Spleen (tissue), 11 donors: Measurements from ENCODE around the gene CTSH. TPM values are rescaled to one million over a fixed set of nuclear protein-coding genes. Genes with fewer than 3 reads are reported as not detected.

Source experiments
- DNase-seq: peaks from one replicate; pipeline ENCODE4 v3.0.0-alpha.2; 2020
- H3K27ac ChIP-seq, 8 donors: fragments of 200-600 bp; sonication (generic) in 7 of 8; 1 replicate in 4 of 8; 2 replicates in 4 of 8; pipeline versions ENCODE4 v1.5.0 to v1.8.0; 2016 to 2021; ENCODE audit warnings: inconsistent platforms in 4 of 8, mild to moderate bottlenecking in 4 of 8, moderate library complexity in 1 of 8
- H3K27me3 ChIP-seq, 7 donors: fragments of 200-600 bp; sonication (generic) in 6 of 7; replicated peaks in 1 of 7; 1 replicate in 4 of 7; 2 replicates in 3 of 7; pipeline versions ENCODE4 v1.5.0 to v1.8.0; 2016 to 2021; ENCODE audit warnings: inconsistent platforms in 3 of 7, mild to moderate bottlenecking in 1 of 7
- H3K36me3 ChIP-seq, 6 donors: fragments of 200-600 bp; sonication (generic) in 5 of 6; 1 replicate in 4 of 6; 2 replicates in 2 of 6; pipeline versions ENCODE4 v1.5.0 to v1.8.0; 2016 to 2021; ENCODE audit warnings: inconsistent platforms in 2 of 6
- H3K4me1 ChIP-seq, 6 donors: fragments of 200-600 bp; sonication (generic) in 5 of 6; 1 replicate in 3 of 6; 2 replicates in 3 of 6; pipeline versions ENCODE4 v1.5.0 to v1.8.0; 2016 to 2021; ENCODE audit warnings: inconsistent platforms in 3 of 6
- H3K4me3 ChIP-seq, 8 donors: fragments of 200-600 bp; sonication (generic) in 7 of 8; 1 replicate in 4 of 8; 2 replicates in 4 of 8; pipeline versions ENCODE4 v1.5.0 to v1.8.0; 2016 to 2021; ENCODE audit warnings: inconsistent platforms in 4 of 8, mild to moderate bottlenecking in 4 of 8, moderate library complexity in 2 of 8
- H3K9me3 ChIP-seq, 8 donors: fragments of 200-600 bp; sonication (generic) in 7 of 8; 1 replicate in 4 of 8; 2 replicates in 4 of 8; pipeline versions ENCODE4 v1.5.0 to v1.8.0; 2016 to 2021; ENCODE audit warnings: inconsistent platforms in 4 of 8
- CTCF ChIP-seq, 11 experiments: fragments of 200-600 bp in 7 of 11; fragments of 450-650 bp in 4 of 11; sonication (generic) in 4 of 11; IDR thresholded peaks in 8 of 11; conservative IDR thresholded peaks in 3 of 11; 1 replicate in 7 of 11; 2 replicates in 4 of 11; pipeline versions ENCODE4 v1.4.0 to v1.8.0; 2016 to 2021; ENCODE audit warnings: antibody characterized with exemption in 11 of 11, inconsistent platforms in 4 of 11, mild to moderate bottlenecking in 1 of 11
- POLR2A ChIP-seq, 3 donors: fragments of 450-650 bp; IDR thresholded peaks; one replicate each; pipeline ENCODE4 v1.5.1; 2017; ENCODE audit warnings: antibody characterized with exemption in 3 of 3, mild to moderate bottlenecking in 1 of 3
- POLR2AphosphoS5 ChIP-seq, 3 donors: sonication (generic); formaldehyde crosslinking; IDR thresholded peaks; one replicate each; pipeline ENCODE4 v1.5.1; 2017; ENCODE audit warnings: antibody characterized with exemption in 3 of 3
- WGBS, 5 donors: extraction: QIAGEN DNeasy Blood & Tissue Kit in 3 of 5; methylation state at CpG; one replicate each; pipeline versions ENCODE4 v1.1.5 to v1.1.7; 2013 to 2018; 5-methylcytosine and 5-hydroxymethylcytosine counted together
- intact Hi-C: fragments of 100-400 bp; cut with DNase I; formaldehyde crosslinking; loops from one replicate; pipeline ENCODE4 v1.15.0; 2023; ENCODE audit warnings: low total_unique reads
- polyA plus RNA-seq, 3 donors: library from polyadenylated mRNA; stranded (reverse); fragments of 200-250 nt; gene quantifications; one replicate each; pipeline ENCODE4 v1.2.1, GENCODE V29; 2013
- total RNA-seq, 7 donors: library from RNA; depleted of rRNA in 3 of 7; stranded (reverse); fragments of >200 nt in 3 of 7; fragmentation: NEBNext Ultra II Directional in 4 of 7; extraction: Animal tissue kit (Norgen Biotek cat#: 25700) in 4 of 7; gene quantifications; one replicate each; pipeline versions ENCODE4 v1.1.0 to v1.2.1, GENCODE V29; 2016 to 2021
- donor health status: healthy with polysubstance abuse.
- donor health status: DM: no; HTN: no; CAD: no; lungs with moderate emphysema.
- donor health status: DM: no; HTN: no; CAD: no.
- donor health status: Bipolar disorder and iron deficiency.
- donor health status: healthy.
- donor health status: DM: no; HTN: no; CAD: no.
- donor health status: DM: yes; HTN: yes; CAD: no.

CTSH gene
- total and polyA plus RNA-seq, 10 donors, result 112 to 381 (median 256) TPM

- H3K4me1 ChIP-seq, result no peaks in the 10 kb centered on the region
- H3K27ac ChIP-seq, result no peak overlapping the region
- H3K27me3 ChIP-seq, result no peaks in the 10 kb centered on the region
- intact Hi-C loops, result no loop called here
- WGBS, 5 donors, result 84 to 95% (median 92%) methylated on average over 5 of the region's 5 CpGs
- no peaks in the 10 kb centered on the region for H3K9me3 ChIP-seq
- no peak overlapping the region for H3K4me3 ChIP-seq
- TF ChIP-seq POLR2AphosphoS5 (IDR thresholded peaks at IDR 0.05), result no peak
- no peak for TF ChIP-seq CTCF (IDR thresholded peaks at IDR 0.05 in 8 of 11, conservative IDR thresholded peaks at IDR 0.05 in 3 of 11)
- no peak for TF ChIP-seq POLR2A (IDR thresholded peaks at IDR 0.05)
- no peaks in the 10 kb centered on the region for H3K36me3 ChIP-seq
- DNase-seq, result no peak
Observed at GRCh38 chr15:78969687-78970349, 25.0 kb upstream of the CTSH start.

GRCh38 chr15:78968539-78969271 lies 23.9 kb upstream of the CTSH start:
- no peaks in the 10 kb centered on the region for H3K27me3 ChIP-seq

GRCh38 chr15:78968114-78968513 lies 23.3 kb upstream of the CTSH start:
- no peak overlapping the region for H3K4me3 ChIP-seq
- no peak for DNase-seq
- H3K27ac ChIP-seq, result no peak overlapping the region
- 87 to 92% (median 92%) methylated on average over 2 of the region's 2 CpGs for WGBS, 5 donors
- intact Hi-C loops, result no loop called here
- no peaks in the 10 kb centered on the region for H3K4me1 ChIP-seq
- no peaks in the 10 kb centered on the region for H3K36me3 ChIP-seq
- no peaks in the 10 kb centered on the region for H3K9me3 ChIP-seq
- no peaks in the 10 kb centered on the region for H3K27me3 ChIP-seq
- TF ChIP-seq POLR2AphosphoS5 (IDR thresholded peaks at IDR 0.05), result no peak
- no peak for TF ChIP-seq POLR2A (IDR thresholded peaks at IDR 0.05)
- no peak for TF ChIP-seq CTCF (IDR thresholded peaks at IDR 0.05 in 8 of 11, conservative IDR thresholded peaks at IDR 0.05 in 3 of 11)

More at GRCh38 chr15:78968539-78969271, 23.9 kb upstream of the CTSH start:
- intact Hi-C loops, result no loop called here
- H3K4me1 ChIP-seq, result no peaks in the 10 kb centered on the region
- H3K9me3 ChIP-seq, result no peaks in the 10 kb centered on the region
- WGBS, 5 donors, result 92 to 98% (median 96%) methylated on average over 5 of the region's 5 CpGs
- H3K27ac ChIP-seq, result no peak overlapping the region
- DNase-seq, result no peak
- H3K4me3 ChIP-seq, result no peak overlapping the region
- no peaks in the 10 kb centered on the region for H3K36me3 ChIP-seq
- no peak for TF ChIP-seq POLR2A (IDR thresholded peaks at IDR 0.05)
- no peak for TF ChIP-seq CTCF (IDR thresholded peaks at IDR 0.05 in 8 of 11, conservative IDR thresholded peaks at IDR 0.05 in 3 of 11)
- no peak for TF ChIP-seq POLR2AphosphoS5 (IDR thresholded peaks at IDR 0.05)

- Histone ChIP-seq H3K4me1 (no peaks in the 10 kb centered on the region), H3K4me3 (no peak overlapping the region), H3K9me3 (no peaks in the 10 kb centered on the region), H3K36me3 (no peaks in the 10 kb centered on the region), H3K27ac (no peak overlapping the region), H3K27me3 (no peaks in the 10 kb centered on the region)
- no peak for DNase-seq
- WGBS, 5 donors, result 93 to 99% (median 96%) methylated on average over 2 to 6 of the region's 6 CpGs
- intact Hi-C loops, result no loop called here
- TF ChIP-seq POLR2A (IDR thresholded peaks at IDR 0.05), result no peak
- TF ChIP-seq CTCF (IDR thresholded peaks at IDR 0.05 in 8 of 11, conservative IDR thresholded peaks at IDR 0.05 in 3 of 11), result no peak
Observed at GRCh38 chr15:78960308-78960707, 15.5 kb upstream of the CTSH start.
